ENCODE data around the gene TOX2.

TOX2 gene

GRCh38 chr20:44018259-44018941 is 103.7 kb downstream of the TOX2 start (continued):
- TF ChIP-seq HIC1 (tag by site-specific recombination; IDR thresholded peaks at IDR 0.05): peak; percentile 94
- no peak for TF ChIP-seq ZNF140 (tag by site-specific recombination; IDR thresholded peaks at IDR 0.05)
- TF ChIP-seq ZNF184 (tag by site-specific recombination; IDR thresholded peaks at IDR 0.05): no peak
- TF ChIP-seq ZNF146 (tag by site-specific recombination; IDR thresholded peaks at IDR 0.05): peak; percentile 63
- TF ChIP-seq MEIS1 (CRISPR knock-in tag; IDR thresholded peaks at IDR 0.05; ENCODE audit: borderline replicate concordance): no peak
- peak; percentile 64 for TF ChIP-seq ZBTB20 (tag by site-specific recombination; IDR thresholded peaks at IDR 0.05)
- TF ChIP-seq ATF2 (tag by site-specific recombination; IDR thresholded peaks at IDR 0.05; ENCODE audit: low read depth): peak; percentile 64
- TF ChIP-seq ZNF513 (tag by site-specific recombination; IDR thresholded peaks at IDR 0.05): no peak
- 0 out of 2 replicates have a peak, but pooled peaks have one; percentile 84 for TF ChIP-seq ZNF639 (tag by site-specific recombination; IDR thresholded peaks at IDR 0.05)
- TF ChIP-seq ZNF560 (tag by site-specific recombination; IDR thresholded peaks at IDR 0.05; ENCODE audit: borderline replicate concordance): no peak
- peak; percentile 68; the same call in 1 of the 2 replicates for TF ChIP-seq ZNF423 (tag by site-specific recombination; IDR thresholded peaks at IDR 0.05)
- no peak for TF ChIP-seq ZNF354C (tag by site-specific recombination; IDR thresholded peaks at IDR 0.05; ENCODE audit: borderline replicate concordance, low read depth)
- TF ChIP-seq ZNF274 (IDR thresholded peaks at IDR 0.05; ENCODE audit: low read length): no peak
- TF ChIP-seq ZNF274 (tag by site-specific recombination; IDR thresholded peaks at IDR 0.05; ENCODE audit: borderline replicate concordance): no peak
- TF ChIP-seq MZF1 (tag by site-specific recombination; IDR thresholded peaks at IDR 0.05; ENCODE audit: borderline replicate concordance): no peak; the same call in 1 of the 2 replicates
- TF ChIP-seq ZNF174 (tag by site-specific recombination; IDR thresholded peaks at IDR 0.05): no peak
- peak; percentile 85 for TF ChIP-seq ZSCAN16 (tag by site-specific recombination; IDR thresholded peaks at IDR 0.05)
- no peak for TF ChIP-seq SALL2 (tag by site-specific recombination; IDR thresholded peaks at IDR 0.05; ENCODE audit: borderline replicate concordance)
- peak; percentile 84 for TF ChIP-seq ZNF391 (tag by site-specific recombination; IDR thresholded peaks at IDR 0.05; ENCODE audit: borderline replicate concordance, low read depth)
- no peak for TF ChIP-seq ZNF626 (tag by site-specific recombination; IDR thresholded peaks at IDR 0.05)
- no peak for TF ChIP-seq RBAK (tag by site-specific recombination; IDR thresholded peaks at IDR 0.05)
- peak; percentile 98 for TF ChIP-seq GLIS1 (tag by site-specific recombination; IDR thresholded peaks at IDR 0.05)
- TF ChIP-seq ZNF473 (tag by site-specific recombination; IDR thresholded peaks at IDR 0.05): no peak
- TF ChIP-seq ELK4 (IDR thresholded peaks at IDR 0.05; ENCODE audit: borderline replicate concordance, low read depth, low read length): no peak
- TF ChIP-seq ZNF664 (tag by site-specific recombination; IDR thresholded peaks at IDR 0.05): 0 out of 2 replicates have a peak, but pooled peaks have one; percentile 10
- TF ChIP-seq SCRT1 (tag by site-specific recombination; IDR thresholded peaks at IDR 0.05; ENCODE audit: borderline replicate concordance): peak; percentile 68; the same call in 1 of the 2 replicates
- TF ChIP-seq ZBTB11 (tag by site-specific recombination; conservative IDR thresholded peaks at IDR 0.05; ENCODE audit: low read depth): 0 out of 2 replicates have a peak, but pooled peaks have one; percentile 35
- TF ChIP-seq ZNF529 (tag by site-specific recombination; IDR thresholded peaks at IDR 0.05; ENCODE audit: insufficient replicate concordance): no peak

Data from HEK293 (cell line).